HG02943 (cell line): ENCODE data around the gene DNASE1L2.

Source experiments
- ATAC-seq: cut with Tn5 transposase; IDR thresholded peaks from one replicate; pipeline ENCODE4 v1.9.1; 2021; ENCODE audit warnings: mild to moderate bottlenecking, low read depth, moderate library complexity; ENCODE audit not compliant: unreplicated experiment

Gene DNASE1L2

GRCh38 chr16:2282866-2283555 lies 46.8 kb downstream of the DNASE1L2 start:
- no peak for ATAC-seq

- no peak for ATAC-seq
Observed at GRCh38 chr16:2284001-2284770, 47.9 kb downstream of the DNASE1L2 start.

GRCh38 chr16:2284797-2285576 lies 48.7 kb downstream of the DNASE1L2 start:
- no peak for ATAC-seq

- ATAC-seq, result no peak
Observed at GRCh38 chr16:2285731-2286191, 49.5 kb downstream of the DNASE1L2 start.

- ATAC-seq, result no peak
Observed at GRCh38 chr16:2286550-2286949, 50.3 kb downstream of the DNASE1L2 start.

- ATAC-seq, result no peak
Observed at GRCh38 chr16:2287916-2288547, 51.8 kb downstream of the DNASE1L2 start.
